GM18505 (cell line): Measurements from ENCODE around the gene DICER1.
"Not testable (repeated sequence)": the region's sequence is repeated elsewhere in the genome, so short reads cannot be mapped to it uniquely, and the experiment has no call there.

Experiments
- ATAC-seq: cut with Tn5 transposase; IDR thresholded peaks from one replicate; pipeline ENCODE4 v1.9.1; 2021; ENCODE audit not compliant: unreplicated experiment
- POLR2A ChIP-seq: IDR thresholded peaks from 4 replicates; pipeline ENCODE4 v1.6.1; 2011; ENCODE audit warnings: borderline replicate concordance; ENCODE audit not compliant: insufficient read depth, insufficient read length; ENCODE audit errors: extremely low read depth

The DICER1 gene

DNA sequence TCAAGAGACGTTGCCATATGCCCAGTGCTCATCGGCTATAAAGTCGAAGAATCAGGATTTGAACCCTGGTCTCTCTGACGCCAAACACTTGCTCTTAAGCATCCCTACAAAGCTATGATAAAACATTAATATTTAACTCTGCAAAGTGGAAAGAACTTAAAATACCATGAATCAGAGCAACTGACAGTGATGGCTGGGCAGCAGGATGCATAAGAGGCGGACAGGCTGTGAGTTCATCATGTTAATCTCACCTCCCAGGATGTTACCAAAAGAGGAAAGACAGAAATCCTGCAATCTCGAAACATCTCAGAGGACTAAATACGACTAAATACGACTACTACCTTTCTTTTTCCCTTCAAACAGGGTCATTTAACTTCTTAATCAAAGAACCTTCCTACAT lies 5.8 kb downstream of the DICER1 start:
- TF ChIP-seq POLR2A: no peak
- no peak for ATAC-seq

DNA sequence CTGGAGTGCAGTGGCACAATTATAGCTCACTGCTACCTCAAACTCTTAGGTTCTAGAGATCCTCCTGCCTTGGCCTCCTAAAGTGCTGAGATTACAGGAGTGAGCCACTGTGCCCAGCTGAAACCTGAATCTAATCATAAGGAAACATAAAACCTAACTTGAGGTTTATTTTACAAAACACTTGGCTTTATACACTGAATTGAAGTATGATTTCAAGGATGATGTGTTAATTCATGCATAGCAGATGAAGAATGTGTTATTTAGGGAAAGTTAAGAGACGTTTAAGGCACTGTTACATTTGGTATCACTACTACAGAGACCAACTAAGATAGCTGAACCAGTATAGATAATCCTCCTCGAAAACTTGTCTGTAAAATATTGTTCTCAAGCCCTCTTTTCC lies 6.4 kb downstream of the DICER1 start:
- TF ChIP-seq POLR2A: no peak
- ATAC-seq: no peak

DNA sequence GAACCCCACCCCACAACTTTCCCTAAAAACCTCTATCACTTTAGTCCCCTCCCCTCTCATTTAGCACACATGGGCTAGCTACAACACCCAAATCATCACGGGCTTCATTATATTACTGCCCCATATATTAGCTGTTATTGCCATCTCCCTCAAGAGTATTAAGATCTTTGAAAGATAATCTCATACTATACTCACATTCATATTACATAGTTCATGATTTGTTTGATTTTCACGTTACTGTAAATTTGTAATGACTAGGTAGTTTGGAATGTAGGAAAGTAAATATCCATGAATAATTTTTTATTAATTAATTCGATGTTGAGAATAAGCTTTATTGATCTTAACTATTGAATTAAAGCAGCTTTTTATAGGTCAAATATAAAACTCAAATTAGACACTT lies 7.9 kb downstream of the DICER1 start:
- no peak for ATAC-seq
- TF ChIP-seq POLR2A: no peak

DNA sequence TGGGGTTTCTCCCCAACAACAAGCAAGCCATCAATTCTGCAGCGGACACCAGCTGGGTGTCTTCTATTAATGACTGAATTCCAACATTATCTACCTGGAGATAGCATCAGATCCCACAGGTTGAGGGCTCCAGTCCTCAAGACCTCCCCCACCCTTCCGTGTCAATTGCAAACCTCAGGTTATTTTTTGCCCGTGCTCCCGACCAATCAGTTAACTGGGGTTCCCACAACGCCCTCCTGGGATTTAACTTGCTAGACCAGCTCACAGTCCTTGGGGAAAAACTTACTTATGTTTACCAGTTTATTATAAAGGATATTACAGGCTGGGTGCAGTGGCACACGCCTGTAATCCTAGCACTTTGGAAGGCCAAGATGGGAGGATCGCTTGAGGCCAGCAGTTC lies 9.7 kb downstream of the DICER1 start:
- ATAC-seq: no peak
- no peak for TF ChIP-seq POLR2A

DNA sequence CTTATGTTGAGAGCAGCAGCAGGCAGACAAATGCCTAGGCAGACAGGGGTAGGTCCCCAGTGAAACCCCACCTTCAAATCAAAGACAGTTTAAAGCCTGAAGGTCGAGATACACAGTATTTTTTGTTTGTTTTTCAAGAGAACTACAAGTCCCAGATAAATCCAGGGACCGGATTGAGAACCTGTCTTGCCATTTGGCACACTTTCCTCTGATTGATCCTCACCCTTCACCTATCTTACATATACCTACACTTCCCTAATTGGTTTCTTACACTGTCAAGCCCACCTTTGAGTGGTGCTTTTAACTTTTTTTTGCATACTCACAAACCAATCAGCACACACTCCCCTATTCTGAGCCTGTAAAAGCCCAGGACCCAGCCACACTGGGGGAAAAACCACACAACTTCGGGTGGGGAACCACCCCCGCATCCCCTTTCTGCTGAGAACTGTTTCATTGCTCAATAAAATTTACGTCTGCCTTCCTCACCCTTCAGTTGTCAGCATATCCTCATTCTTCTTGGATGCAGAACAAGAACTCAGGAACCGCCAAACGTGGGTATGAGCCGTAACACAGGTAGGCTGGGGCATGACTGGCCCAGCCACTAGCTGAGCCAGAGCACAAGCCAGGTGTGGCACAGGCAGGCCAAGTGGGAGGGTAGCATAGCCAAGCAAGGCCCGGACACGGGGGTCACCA lies 11.1 kb downstream of the DICER1 start:
- no peak for ATAC-seq
- no peak for TF ChIP-seq POLR2A

DNA sequence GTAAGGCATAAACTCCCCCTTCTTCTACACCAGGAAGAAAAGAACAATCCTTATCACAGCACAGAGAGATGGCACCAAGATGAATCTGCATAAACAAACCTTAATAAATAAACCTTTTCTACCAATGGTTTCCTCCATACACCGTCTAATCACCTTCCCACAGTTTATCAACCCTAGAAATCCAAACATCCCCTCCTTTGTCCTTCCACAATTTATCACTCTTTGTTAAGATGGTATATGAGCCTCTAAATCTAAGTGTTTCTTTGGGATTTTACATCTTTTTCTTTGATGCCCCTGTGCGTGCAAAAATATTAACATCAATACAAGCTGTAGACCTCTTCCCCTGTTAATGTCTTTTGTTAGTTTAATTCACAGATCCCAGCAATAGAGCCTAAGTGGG lies 12.5 kb downstream of the DICER1 start:
- TF ChIP-seq POLR2A: no peak
- ATAC-seq: no peak

DNA sequence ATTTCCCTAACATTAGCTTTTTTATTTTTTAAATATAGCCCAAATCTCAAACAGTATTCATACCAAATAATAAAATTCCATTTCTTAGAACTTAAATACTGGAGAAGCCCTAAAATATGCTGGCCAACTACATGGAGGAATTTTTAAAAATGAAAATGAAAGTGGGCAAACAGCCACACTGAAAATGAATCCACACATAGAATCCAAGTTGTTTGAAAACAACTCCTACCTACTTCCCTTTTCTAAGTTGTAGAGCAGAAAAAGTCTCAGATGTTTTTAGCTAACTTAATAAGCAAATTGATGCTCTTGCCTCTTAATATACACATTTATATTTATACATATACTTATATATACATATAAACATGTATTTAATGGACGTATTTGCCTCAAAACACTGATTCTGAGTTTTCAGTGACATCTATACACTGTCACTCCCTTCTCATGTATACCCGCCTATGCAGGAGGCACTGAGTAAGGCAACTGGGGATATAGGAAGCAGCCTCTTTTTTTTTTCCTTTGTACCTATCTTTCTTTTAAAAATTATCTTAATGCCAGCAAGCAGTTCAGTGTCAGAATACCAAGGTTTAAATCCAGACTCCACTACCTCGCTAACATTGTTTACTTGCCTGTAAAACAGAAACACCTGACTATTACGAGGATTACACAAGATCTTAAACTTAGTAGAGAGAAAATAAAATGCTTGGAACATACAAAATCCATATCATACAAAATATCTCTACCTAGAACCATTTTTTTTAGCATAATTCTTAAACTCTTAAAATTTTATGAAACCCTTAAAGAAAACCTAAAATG lies 13.3 kb downstream of the DICER1 start:
- ATAC-seq: no peak
- no peak for TF ChIP-seq POLR2A

DNA sequence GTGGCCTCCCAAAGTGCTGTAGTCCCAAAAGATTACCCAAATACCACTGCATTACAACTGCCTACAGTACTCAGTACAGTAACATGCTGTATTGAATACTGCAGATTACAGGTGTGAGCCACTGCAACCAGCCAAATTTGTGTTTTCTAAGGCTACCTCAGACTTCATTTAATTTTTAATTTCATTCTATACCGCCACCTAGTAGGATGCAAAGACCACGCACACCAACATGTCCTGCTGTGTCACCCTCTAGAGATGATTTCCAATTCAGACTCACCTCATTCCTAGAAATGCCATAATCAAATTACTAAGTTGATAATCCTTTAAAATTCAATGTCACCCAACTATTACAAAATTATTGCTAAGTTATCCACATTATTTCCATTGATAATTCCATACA lies 15.1 kb downstream of the DICER1 start:
- no peak for TF ChIP-seq POLR2A
- no peak for ATAC-seq

DNA sequence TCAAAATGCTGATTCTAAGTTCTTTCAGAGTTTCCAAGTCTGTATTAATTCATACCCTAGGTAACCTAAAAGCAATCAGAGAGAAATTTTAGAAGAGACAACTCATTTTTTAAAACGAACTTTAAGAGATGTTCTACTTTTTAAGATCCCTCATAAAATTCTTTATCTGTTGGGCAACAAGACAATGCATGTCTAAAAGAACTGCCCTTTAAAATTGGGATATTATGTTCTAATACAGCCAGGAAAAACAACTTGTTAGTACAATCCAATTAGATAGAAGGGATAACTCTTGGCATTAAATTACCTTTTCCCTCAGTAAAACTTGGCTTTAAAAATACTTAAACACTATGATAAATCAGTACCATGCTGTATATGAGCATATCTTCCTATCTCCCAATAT lies 15.6 kb downstream of the DICER1 start:
- no peak for ATAC-seq
- TF ChIP-seq POLR2A: no peak

DNA sequence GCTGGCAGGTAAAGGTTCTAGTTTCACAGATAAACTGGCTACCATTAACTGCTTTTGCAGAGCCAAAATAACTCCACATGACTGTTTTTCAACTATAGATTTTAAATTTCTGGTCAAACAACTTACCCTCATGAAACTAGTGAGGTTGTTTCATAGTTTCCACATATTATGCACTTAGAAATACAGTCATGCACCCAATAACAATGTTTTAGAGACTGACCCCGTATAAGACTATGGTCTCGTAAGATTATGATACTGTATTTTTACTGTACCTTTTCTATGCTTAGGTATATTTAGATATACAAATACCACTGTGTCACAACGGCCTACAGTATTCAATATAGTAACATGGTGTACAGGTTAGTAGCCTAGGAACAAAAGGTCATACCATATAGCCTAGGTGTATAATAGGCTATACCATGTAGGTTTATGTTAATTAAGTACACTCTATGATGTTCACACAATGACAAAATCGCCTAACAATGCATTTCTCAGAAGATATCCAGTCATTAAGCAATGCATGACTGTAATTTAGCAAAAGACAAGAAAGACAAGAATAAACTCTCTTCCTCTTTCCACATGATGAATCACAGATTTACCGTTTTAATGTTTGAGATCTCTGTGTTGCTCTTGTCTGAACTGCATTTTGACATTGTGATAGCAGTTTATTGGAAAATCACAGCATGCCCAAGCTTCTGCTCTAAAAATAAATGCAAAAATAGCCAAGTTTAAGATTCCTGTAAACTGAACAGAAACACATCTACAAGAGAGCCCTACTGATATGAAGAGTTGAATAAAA lies 17.1 kb downstream of the DICER1 start:
- ATAC-seq: no peak
- no peak for TF ChIP-seq POLR2A

DNA sequence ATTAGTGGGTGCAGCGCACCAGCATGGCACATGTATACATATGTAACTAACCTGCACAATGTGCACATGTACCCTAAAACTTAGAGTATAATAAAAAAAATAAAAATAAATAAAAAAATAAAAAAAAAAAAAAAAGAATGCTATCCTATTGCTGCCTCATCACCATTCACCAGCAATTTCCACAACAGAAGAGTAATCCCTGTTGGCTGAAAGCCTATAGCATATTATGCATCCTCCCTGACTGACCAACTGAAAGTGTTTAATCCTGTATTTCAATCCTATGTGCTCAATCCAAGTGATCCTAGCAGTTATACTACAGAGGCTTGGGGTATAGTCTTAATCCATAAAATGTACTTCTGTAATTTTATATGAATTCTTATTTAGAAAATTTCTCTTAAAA lies 18.5 kb downstream of the DICER1 start:
- TF ChIP-seq POLR2A: no peak
- ATAC-seq: no peak

DNA sequence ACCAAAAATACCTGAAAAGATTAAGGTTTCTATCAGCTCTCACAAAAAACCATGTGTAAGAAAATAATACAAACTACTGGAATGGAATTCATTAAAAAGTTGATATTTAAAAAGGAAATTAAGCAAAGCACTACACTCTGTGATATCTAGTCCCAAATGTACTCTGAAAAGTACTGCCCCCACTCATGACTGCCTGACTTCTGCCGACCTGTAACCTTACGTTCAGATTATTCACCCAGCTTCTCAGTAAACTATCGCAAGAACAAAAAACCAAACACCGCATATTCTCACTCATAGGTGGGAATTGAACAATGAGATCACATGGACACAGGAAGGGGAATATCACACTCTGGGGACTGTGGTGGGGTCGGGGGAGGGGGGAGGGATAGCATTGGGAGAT lies 18.9 kb downstream of the DICER1 start:
- not testable (repeated sequence) for ATAC-seq

DNA sequence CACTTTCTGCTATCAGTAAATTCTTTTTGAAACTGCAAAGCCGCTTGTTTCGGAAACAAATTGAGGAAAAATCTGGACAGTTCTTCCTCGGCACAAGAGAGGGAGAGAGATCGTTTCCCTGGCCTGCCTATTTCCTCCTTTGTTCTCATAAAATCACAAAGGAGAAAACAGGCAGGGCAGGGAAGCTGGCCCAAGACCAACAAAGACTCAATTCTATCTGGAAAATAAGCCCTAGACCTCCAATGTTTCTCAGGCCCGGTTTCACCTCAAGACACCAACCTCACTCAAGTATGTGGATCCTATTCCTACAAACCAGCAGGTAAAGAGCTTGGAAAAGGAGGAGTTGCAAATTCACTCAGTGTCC lies 19.5 kb downstream of the DICER1 start:
- ATAC-seq: no peak
- TF ChIP-seq POLR2A: no peak
